ENCODE data around the gene RASA4B. TPM values are rescaled to one million over a fixed set of nuclear protein-coding genes. Genes with fewer than 3 reads are reported as not detected.

The RASA4B gene
- total RNA-seq, 1 donor from 2014 or later = 1.4 TPM

- no peak for DNase-seq (ENCODE audit: low spot score)
These were observed 63.1 kb downstream of the RASA4B start for GRCh38 chr7:102454468-102454867.

GRCh38 chr7:102453319-102453718 is 64.3 kb downstream of the RASA4B start:
- DNase-seq (ENCODE audit: low spot score) = no peak

GRCh38 chr7:102452451-102452850 is 65.1 kb downstream of the RASA4B start:
- no peak for DNase-seq (ENCODE audit: low spot score)

GRCh38 chr7:102451371-102452054 is 66.1 kb downstream of the RASA4B start:
- DNase-seq (ENCODE audit: low spot score) = no peak

GRCh38 chr7:102450242-102450641 is 67.3 kb downstream of the RASA4B start:
- DNase-seq (ENCODE audit: low spot score) = no peak

- no peak for DNase-seq (ENCODE audit: low spot score)
These were observed 68.4 kb downstream of the RASA4B start for GRCh38 chr7:102449136-102449535.

GRCh38 chr7:102447311-102447710 is 70.3 kb downstream of the RASA4B start:
- no peak for DNase-seq (ENCODE audit: low spot score)

GRCh38 chr7:102446387-102447156 is 71.0 kb downstream of the RASA4B start:
- no peak for DNase-seq (ENCODE audit: low spot score)

- no peak for DNase-seq (ENCODE audit: low spot score)
These were observed 71.9 kb downstream of the RASA4B start for GRCh38 chr7:102445674-102446071.

- no peak for DNase-seq (ENCODE audit: low spot score)
These were observed 72.5 kb downstream of the RASA4B start for GRCh38 chr7:102444961-102445673.

- no peak for DNase-seq (ENCODE audit: low spot score)
These were observed 77.4 kb downstream of the RASA4B start for GRCh38 chr7:102439963-102440795.

GRCh38 chr7:102436118-102436517 is 81.5 kb downstream of the RASA4B start:
- no peak for DNase-seq (ENCODE audit: low spot score)

- no peak for DNase-seq (ENCODE audit: low spot score)
These were observed 83.5 kb downstream of the RASA4B start for GRCh38 chr7:102434039-102434486.

- DNase-seq (ENCODE audit: low spot score) = peak; percentile 72
These were observed 84.1 kb downstream of the RASA4B start, which contains the start of gene ORAI2 for GRCh38 chr7:102433219-102434038. TSS of gene ORAI2 (plus strand) at chr7:102433575. CDS start at chr7:102438957, 5,382 bp downstream.

Other genes with a start within 250 kb of the RASA4B start
- 0.96 TPM for gene SH2B2, start 230.9 kb downstream of the RASA4B start, total RNA-seq (ENCODE audit: insufficient read depth, low replicate concordance)
- not detected for gene SPDYE6, start 161.3 kb downstream of the RASA4B start, total RNA-seq (ENCODE audit: insufficient read depth, low replicate concordance)
- 21.2 TPM for gene PRKRIP1, start 121.4 kb downstream of the RASA4B start, total RNA-seq (ENCODE audit: insufficient read depth, low replicate concordance)
- gene ORAI2, start 84.2 kb downstream of the RASA4B start, total RNA-seq (ENCODE audit: insufficient read depth, low replicate concordance) = 3.6 TPM
- 32.0 TPM for gene ALKBH4, start 52.9 kb downstream of the RASA4B start, total RNA-seq (ENCODE audit: insufficient read depth, low replicate concordance)
- 14.0 TPM for gene LRWD1, start 52.8 kb downstream of the RASA4B start, total RNA-seq (ENCODE audit: insufficient read depth, low replicate concordance)
- 5.5 TPM for gene POLR2J, start 38.9 kb downstream of the RASA4B start, total RNA-seq (ENCODE audit: insufficient read depth, low replicate concordance)
- gene UPK3BL2, start 25.9 kb upstream of the RASA4B start, total RNA-seq (ENCODE audit: insufficient read depth, low replicate concordance) = 21.9 TPM
- gene SPDYE2, start 33.4 kb upstream of the RASA4B start, total RNA-seq (ENCODE audit: insufficient read depth, low replicate concordance) = 2.6 TPM
- 27.0 TPM for gene POLR2J3, start 54.8 kb upstream of the RASA4B start, total RNA-seq (ENCODE audit: insufficient read depth, low replicate concordance)
- gene RASA4, start 99.0 kb upstream of the RASA4B start, total RNA-seq (ENCODE audit: insufficient read depth, low replicate concordance) = 9.9 TPM
- 142 TPM for gene UPK3BL1, start 125.0 kb upstream of the RASA4B start, total RNA-seq (ENCODE audit: insufficient read depth, low replicate concordance)
- 2.6 TPM for gene SPDYE2B, start 132.5 kb upstream of the RASA4B start, total RNA-seq (ENCODE audit: insufficient read depth, low replicate concordance)
- gene POLR2J2, start 153.9 kb upstream of the RASA4B start, total RNA-seq (ENCODE audit: insufficient read depth, low replicate concordance) = 6.0 TPM
- 39.5 TPM for gene FAM185A, start 231.2 kb upstream of the RASA4B start, total RNA-seq (ENCODE audit: insufficient read depth, low replicate concordance)